GM19193 (cell line): Measurements from ENCODE around the gene STAC3.
A peak's percentile ranks its signal among the peaks of the same experiment; 100 is the strongest.

ENCODE experiments used
- POLR2A ChIP-seq: IDR thresholded peaks from 4 replicates; pipeline ENCODE4 v1.6.1; 2011; ENCODE audit not compliant: insufficient read depth, insufficient read length; ENCODE audit errors: extremely low read depth

STAC3 gene

DNA sequence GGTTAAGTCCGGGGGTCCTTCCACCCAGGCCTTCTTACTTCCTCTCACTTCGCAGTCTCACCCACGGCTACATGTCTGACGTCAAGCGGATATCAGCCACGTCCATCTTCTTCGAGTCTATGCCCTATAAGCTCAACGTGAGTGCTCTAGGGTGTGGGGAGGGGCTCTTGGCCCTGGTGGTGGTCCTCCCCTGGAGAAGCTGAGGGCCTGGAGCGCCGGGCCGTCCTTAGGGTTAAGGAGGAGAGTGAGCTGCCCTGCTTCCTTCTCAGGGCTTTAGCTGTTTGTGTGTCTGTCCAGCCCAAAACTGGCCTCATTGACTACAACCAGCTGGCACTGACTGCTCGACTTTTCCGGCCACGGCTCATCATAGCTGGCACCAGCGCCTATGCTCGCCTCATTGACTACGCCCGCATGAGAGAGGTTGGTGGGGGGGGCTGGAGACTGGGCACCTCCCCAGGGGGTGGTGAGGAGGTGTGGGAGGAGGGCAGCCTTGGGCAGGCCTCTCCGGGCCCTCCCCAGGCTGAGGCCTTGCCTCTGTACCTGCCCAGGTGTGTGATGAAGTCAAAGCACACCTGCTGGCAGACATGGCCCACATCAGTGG, 18.7 kb downstream of the STAC3 start:
- no peak for TF ChIP-seq POLR2A

- TF ChIP-seq POLR2A = no peak
Observed at GRCh38 chr12:57231276-57232021, 19.5 kb downstream of the STAC3 start.

DNA sequence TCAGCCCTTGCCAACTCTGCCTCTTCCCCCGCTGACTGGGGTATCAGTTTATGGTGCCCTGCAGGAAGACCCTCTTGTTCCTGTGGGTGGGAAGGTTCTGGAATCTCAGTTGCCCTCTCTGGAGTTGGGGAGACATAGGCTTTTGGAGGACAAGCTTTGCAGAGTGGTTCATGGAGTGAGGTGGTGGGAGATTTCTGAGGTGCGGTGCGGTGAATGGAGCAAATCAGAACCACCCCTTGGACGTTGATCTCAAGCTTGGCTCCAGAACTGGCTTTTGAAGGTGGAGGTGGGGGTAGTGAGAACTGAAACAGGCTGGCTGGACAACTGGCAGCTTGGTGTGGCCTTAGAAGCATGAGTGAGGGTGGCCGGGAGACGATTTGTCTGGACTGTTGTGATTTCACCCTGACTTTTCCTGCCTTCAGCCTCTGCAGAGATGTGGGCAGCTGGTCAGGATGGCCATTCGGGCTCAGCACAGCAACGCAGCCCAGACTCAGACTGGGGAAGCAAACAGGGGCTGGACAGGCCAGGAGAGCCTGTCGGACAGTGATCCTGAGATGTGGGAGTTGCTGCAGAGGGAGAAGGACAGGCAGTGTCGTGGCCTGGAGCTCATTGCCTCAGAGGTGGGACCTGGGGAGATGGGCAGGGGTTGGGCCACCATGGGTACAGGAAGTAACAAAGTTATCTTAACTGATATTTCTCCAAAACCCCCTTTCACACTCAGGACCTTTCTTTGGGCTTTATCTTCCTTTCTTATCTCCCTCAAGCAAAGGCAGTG, 20.4 kb downstream of the STAC3 start:
- TF ChIP-seq POLR2A = no peak

DNA sequence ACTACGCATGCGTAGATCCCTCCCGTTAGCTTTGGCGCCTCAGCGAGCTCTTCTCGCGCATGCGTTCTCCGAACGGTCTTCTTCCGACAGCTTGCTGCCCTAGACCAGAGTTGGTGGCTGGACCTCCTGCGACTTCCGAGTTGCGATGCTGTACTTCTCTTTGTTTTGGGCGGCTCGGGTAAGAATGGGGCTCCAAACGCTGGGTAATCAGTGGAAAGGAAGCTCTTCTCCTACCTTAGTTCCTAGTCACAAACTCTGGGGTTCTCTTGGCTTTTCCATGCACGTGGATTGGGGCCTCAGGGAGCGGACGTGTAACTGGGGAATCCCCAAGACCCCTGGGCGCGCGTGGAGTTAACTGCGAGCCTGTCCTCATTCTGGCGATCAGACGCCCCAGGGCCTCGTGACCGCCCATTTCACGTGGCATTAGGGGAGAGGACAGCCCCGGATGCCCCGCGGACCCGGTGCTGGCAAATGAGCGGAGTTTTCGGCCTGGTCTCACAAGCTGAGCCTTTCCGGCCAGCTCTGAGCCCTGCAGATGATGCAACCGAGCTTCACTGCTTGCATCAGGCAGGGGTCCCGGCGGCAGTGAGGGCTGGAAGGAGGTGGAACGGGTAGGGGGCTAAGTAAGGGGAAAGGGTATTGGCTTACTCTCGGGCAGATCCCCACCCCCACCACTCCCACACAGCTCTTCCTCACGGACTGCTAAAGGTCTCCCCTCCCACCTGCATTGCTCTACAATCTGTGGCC, 21.2 kb downstream of the STAC3 start, which contains the start of gene SHMT2:
Gene SHMT2 (plus strand): TSS at position 78 of the 747 bp plus-strand sequence. CDS start 68 bp downstream, at position 146.
- peak; percentile 78 for TF ChIP-seq POLR2A

DNA sequence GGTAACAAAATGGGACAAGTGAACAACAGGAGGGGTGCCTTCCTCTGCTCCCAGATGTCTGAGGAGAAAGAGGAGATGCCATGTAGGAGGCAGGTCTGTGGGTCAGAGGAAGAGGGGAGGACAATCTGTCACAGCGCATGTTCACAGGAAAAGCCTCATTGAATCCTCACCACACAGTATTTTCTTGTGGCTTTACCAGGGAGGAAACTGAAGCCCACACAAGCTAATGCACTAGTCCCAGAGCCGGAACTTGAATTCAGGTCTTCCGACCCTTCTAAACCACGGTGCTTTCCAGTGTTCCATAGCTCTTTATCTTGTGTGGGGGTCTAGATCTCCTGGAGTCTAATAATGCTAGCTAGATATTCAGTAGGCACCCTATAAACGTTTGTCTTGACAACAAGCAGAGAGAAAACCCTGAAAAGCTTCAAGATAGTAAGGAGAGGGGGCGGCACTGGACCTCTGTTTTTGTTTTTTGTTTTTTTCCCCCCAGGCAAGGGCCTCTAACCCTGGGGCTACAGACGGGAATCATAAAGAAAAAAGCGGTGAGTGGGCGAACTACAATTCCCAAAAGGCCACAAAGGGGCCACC, 21.8 kb downstream of the STAC3 start:
- no peak for TF ChIP-seq POLR2A

GRCh38 chr12:57227315-57228115, 23.5 kb downstream of the STAC3 start:
- no peak for TF ChIP-seq POLR2A

- TF ChIP-seq POLR2A = no peak
Observed at GRCh38 chr12:57226588-57227314, 24.2 kb downstream of the STAC3 start.

DNA sequence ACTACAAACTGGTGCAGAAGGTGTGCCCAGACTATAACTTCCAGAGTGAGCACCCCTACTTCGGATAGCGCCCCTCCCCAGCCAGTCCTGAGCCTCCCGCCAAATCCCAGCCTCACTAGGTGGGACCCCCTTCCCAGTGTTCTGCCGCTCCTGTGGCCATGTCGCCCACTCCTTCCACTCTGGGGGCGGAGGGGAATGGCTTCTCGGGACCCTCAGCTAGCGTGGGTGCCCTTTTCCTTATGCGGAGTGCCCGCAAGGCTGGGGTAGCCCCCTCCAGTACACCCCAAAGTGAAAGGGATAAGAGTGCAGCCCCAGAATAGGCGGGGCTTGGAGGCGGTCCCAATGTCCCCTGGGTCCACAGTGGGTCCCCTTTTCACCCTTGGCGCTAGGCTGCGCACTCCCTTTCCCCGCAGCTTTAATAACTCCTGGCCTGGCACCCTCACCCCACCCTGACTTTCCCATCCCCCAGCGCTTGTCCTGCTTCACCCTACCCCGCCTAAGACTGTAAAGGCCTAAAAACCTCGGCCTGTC, 25.2 kb downstream of the STAC3 start:
- TF ChIP-seq POLR2A = no peak

DNA sequence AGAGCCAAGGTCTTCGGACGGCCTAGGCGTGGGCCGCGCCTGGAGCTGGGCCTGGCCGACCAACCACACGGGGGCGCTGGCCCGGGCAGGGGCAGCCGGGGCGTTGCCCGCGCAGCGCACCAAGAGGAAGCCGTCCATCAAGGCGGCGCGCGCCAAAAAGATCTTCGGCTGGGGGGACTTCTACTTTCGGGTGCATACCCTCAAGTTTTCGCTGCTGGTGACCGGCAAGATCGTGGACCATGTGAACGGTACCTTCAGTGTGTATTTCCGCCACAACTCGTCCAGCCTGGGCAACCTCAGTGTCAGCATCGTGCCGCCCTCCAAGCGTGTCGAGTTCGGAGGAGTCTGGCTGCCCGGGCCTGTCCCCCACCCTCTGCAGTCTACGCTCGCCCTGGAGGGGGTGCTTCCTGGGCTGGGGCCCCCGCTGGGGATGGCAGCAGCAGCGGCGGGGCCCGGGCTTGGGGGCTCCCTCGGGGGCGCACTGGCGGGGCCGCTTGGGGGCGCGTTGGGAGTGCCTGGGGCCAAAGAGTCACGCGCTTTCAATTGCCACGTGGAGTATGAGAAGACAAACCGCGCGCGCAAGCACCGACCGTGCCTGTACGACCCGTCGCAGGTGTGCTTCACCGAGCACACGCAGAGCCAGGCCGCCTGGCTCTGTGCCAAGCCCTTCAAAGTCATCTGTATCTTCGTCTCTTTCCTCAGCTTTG, 25.9 kb downstream of the STAC3 start:
- TF ChIP-seq POLR2A = no peak

- TF ChIP-seq POLR2A = no peak
Observed at GRCh38 chr12:57224278-57224972, 26.6 kb downstream of the STAC3 start.
